Right renal cortex interstitium (tissue), 3 donors: Measurements from ENCODE around the gene SYF2. TPM values are rescaled to one million over a fixed set of nuclear protein-coding genes. Genes with fewer than 3 reads are reported as not detected.
A peak's percentile ranks its signal among the peaks of the same experiment; 100 is the strongest.
"Not testable (repeated sequence)": the region's sequence is repeated elsewhere in the genome, so short reads cannot be mapped to it uniquely, and the experiment has no call there.

Experiments
- DNase-seq, 3 donors: peaks; one replicate each; pipeline ENCODE4 v3.0.0-alpha.2; 2013; ENCODE audit warnings: low read depth in 3 of 3, low spot score in 2 of 3
- polyA plus RNA-seq, 3 donors: library from polyadenylated mRNA; unstranded; fragments of 120-200 nt; gene quantifications; one replicate each; pipeline ENCODE4 v1.2.1, GENCODE V29; 2013; ENCODE audit not compliant: insufficient read length in 3 of 3

Gene SYF2
- polyA plus RNA-seq: 100 to 1,000 TPM; 122 to 141 (median 128) TPM

- DNase-seq: peak; percentile 88 to 96 (median 95)
Observed at GRCh38 chr1:25232027-25232865, at the start of gene SYF2. Gene SYF2 (minus strand): TSS chr1:25232502. CDS start chr1:25232467, 35 bp downstream.

GRCh38 chr1:25279693-25280111 lies 47.4 kb upstream of the SYF2 start:
- not testable (repeated sequence) for DNase-seq

DNA sequence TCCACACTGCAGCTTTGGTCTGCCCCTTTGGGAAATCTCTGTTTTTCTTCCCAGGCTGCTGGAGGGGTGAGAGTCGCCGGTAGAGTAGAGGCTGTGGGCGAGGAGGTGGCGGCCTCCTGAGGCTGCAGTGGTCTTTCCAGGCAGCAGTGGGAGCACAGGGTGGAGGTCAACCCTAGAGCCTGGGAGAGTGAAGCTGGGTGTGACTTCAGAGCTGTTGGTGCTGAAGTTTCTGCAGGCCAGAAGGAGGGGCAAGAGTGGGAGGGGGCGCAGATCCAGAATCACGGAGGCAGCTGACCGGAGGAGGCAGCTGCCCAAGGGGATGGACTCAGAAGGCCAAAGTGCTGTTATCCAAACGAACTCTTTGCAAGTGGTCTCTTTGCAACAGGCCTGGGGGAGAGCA lies 46.5 kb upstream of the SYF2 start:
- DNase-seq: not testable (repeated sequence)

GRCh38 chr1:25278358-25278757 lies 46.1 kb upstream of the SYF2 start:
- DNase-seq: not testable (repeated sequence)

GRCh38 chr1:25277295-25277694 lies 45.0 kb upstream of the SYF2 start:
- DNase-seq: not testable (repeated sequence)

DNA sequence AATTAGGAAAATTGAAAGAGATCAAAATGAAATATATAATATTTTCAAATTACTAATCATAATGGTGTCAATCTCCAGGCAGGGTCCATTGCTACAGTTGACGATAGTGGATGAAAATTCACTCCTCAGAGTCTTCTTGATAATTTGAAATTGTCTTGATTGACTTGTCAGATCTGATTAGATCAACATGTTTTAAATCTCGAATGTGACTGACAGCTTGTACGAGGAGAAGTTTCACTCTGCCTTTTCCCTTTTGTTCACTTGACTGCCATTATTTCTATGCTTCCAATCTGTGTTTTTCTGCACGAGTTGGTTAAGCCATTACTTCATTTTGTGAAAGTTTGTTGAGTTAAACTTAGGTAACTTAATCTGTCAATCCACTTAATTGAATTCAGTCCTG lies 43.3 kb upstream of the SYF2 start:
- not testable (repeated sequence) for DNase-seq

DNA sequence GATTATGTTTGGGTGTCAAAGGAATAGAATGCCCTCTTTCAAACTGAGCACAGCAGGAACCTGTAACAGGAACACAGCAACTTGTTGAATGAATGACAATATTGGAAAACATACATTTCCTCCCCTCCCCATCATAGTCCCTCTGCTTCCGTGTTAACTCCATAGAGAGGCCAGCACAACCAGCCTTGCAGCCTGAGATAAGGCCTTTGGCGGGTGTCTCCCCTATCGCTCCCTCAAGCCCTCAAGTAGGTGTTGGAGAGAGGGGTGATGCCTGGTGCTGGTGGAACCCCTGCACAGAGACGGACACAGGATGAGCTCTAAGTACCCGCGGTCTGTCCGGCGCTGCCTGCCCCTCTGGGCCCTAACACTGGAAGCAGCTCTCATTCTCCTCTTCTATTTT lies 39.9 kb upstream of the SYF2 start, which contains the start of gene RHD:
TSS of gene RHD (plus strand) at position 272 of the 400 bp plus-strand sequence. CDS start at position 311, 39 bp downstream.
- DNase-seq: not testable (repeated sequence)

GRCh38 chr1:25268143-25268760 lies 36.0 kb upstream of the SYF2 start:
- DNase-seq: not testable (repeated sequence)

GRCh38 chr1:25267288-25268142 lies 35.2 kb upstream of the SYF2 start:
- DNase-seq: peak in 1 of 3 donors; percentile 63

- DNase-seq: not testable (repeated sequence)
Observed at GRCh38 chr1:25266554-25267287, 34.4 kb upstream of the SYF2 start.

- DNase-seq: not testable (repeated sequence)
Observed at GRCh38 chr1:25260336-25260735, 28.0 kb upstream of the SYF2 start.

DNA sequence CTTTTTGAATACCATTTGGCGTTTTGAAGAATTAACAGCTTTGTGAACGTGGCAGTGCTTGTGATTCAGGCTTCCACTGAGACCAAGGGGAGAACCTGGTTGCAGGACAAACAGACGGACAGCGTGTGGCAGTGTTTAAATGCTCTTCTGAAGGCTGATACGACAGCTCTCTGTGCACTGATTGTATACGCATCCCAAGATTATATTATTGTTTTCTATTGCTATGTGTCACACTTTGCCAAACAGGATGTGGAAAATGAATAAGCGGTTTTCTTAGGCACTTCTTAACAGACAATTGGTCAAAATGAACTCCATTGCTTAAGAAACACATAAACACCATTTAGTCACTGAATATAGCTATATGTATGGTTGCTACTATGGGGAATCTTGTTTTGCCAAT lies 27.5 kb upstream of the SYF2 start:
- DNase-seq: not testable (repeated sequence)

- DNase-seq: no peak
Observed at GRCh38 chr1:25257196-25257595, 24.9 kb upstream of the SYF2 start.

DNA sequence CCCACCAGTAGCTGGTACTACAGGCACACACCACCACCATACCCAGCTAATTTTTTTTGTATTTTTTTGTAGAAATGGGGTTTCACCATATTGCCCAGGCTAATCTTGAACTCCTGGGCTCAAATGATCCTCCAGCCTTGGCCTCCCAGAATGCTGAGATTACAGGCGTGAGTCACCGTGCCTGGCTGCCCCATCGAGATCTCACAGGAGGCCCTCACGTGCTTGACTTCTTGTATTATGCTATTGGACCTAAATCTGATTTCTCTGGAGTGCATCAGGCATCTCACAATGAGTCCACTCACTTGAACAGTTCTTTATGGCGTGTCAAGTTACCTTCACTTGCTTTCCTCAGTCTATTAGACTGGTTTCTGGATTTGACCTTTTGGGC lies 24.3 kb upstream of the SYF2 start:
- DNase-seq: no peak

- no peak for DNase-seq
Observed at GRCh38 chr1:25255706-25256577, 23.6 kb upstream of the SYF2 start.

- no peak for DNase-seq
Observed at GRCh38 chr1:25253911-25254310, 21.6 kb upstream of the SYF2 start.

DNA sequence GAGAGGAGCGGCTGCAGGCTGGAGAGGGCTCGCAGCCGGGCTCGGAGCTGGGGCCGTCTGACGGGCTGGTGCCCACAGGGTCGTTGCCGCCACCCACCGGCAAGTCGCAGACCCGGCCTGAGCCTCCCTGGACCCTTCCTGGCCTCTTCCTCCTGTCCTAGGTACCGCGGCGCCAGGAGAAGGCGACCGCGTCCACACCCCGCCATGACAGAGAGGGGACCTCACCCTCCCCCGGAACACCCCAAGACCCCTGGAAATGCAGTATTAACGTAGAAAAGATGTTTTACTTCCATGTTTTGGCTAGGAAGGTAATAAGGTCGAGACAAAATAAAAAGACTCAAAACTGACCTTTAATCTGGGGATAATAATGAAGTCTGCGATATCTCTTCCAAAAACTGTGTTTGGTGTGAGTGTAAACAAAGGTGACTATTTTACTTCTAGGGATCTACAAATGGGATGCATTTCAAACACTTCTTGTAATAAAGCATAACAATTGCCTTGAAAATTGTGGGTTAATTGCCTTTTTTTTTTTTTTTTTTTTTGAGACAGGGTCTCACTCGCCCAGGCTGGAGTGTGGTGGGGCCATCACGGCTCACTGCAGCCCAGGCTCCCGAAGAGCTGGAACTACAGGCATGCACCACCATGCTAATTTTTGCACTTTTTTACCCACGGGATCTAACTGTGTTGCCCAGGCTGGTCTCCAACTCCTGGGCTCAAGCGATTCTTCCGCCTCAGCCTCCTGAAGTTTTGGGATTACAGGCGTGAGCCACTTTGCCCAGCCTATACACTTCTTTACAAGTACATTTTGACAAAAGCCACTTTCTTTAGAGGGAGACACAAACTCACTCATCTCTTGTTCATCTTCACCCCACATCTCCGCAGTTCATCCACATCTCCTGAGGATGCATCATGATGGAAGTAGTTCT lies 15.8 kb upstream of the SYF2 start:
- DNase-seq: no peak
